Activated CD4-positive, alpha-beta T cell treated with anti-CD3 and anti-CD28 coated beads, Interleukin-2, amount 50 U/mL, for 1 hour (primary cell): ENCODE measurements around the gene ZNF839.

Experiments used
- DNase-seq: peaks from one replicate; pipeline ENCODE4 v3.0.0-alpha.2; 2020

Gene ZNF839

GRCh38 chr14:102390064-102390855 is 70.7 kb downstream of the ZNF839 start:
- no peak for DNase-seq
